SK-N-SH (cell line): ENCODE data around the gene ZNF74. TPM values are rescaled to one million over a fixed set of nuclear protein-coding genes. Genes with fewer than 3 reads are reported as not detected.
"Not testable (repeated sequence)": the region's sequence is repeated elsewhere in the genome, so short reads cannot be mapped to it uniquely, and the experiment has no call there.

ENCODE experiments used
- CTCF ChIA-PET: fragments of 300-600, 350-600 bp; formaldehyde crosslinking; extraction: SDS; loops from one replicate; lab custom pipeline; 2021; lab: Yijun Ruan, JAX
- POLR2A ChIA-PET: fragments of 350-600 bp; sonication (Branson Sonifier 250); formaldehyde crosslinking; extraction: SDS; loops from one replicate; lab custom pipeline; 2020; ENCODE audit warnings: antibody characterized with exemption, inconsistent platforms; lab: Yijun Ruan, JAX
- DNase-seq: peaks from one replicate; pipeline ENCODE4 v3.0.0; 2012
- H2AFZ ChIP-seq: fragments of 200-600 bp; sonication (generic); 2 replicates; pipeline ENCODE4 v1.8.1; 2016; ENCODE audit warnings: antibody characterized with exemption, mild to moderate bottlenecking, low read depth
- H3F3A ChIP-seq: fragments of 200-600 bp; sonication (generic); replicated peaks from 2 replicates; pipeline ENCODE3; 2016; ENCODE audit warnings: antibody characterized with exemption, mild to moderate bottlenecking; ENCODE audit not compliant: insufficient read depth
- H3K27ac ChIP-seq, 2 experiments: fragments of 200-500 bp in 1 of 2; fragments of 200-600 bp in 1 of 2; sonication (Bioruptor generic) in 1 of 2; sonication (generic), shearing (Covaris generic) in 1 of 2; 2 replicates each; pipeline versions ENCODE4 v1.5.1 to v1.6.1; 2014 to 2016; ENCODE audit warnings: low read depth in 2 of 2, inconsistent platforms in 1 of 2, low read length in 1 of 2, mild to moderate bottlenecking in 1 of 2, mixed read lengths in 1 of 2
- H3K27me3 ChIP-seq: fragments of 200-600 bp; sonication (generic), shearing (Covaris generic); 2 replicates; pipeline ENCODE4 v1.6.1; 2016; ENCODE audit warnings: mixed run types; ENCODE audit not compliant: insufficient read depth
- H3K36me3 ChIP-seq, 2 experiments: fragments of 200-500 bp in 1 of 2; fragments of 200-600 bp in 1 of 2; sonication (Bioruptor generic) in 1 of 2; sonication (generic) in 1 of 2; replicated peaks in 1 of 2; 2 replicates each; pipeline versions ENCODE3 to v1.5.1; 2014 to 2016; ENCODE audit warnings: low read length in 1 of 2, mild to moderate bottlenecking in 1 of 2; ENCODE audit not compliant: insufficient read depth in 2 of 2, control insufficient read depth in 1 of 2
- H3K4me1 ChIP-seq, 2 experiments: fragments of 200-500 bp in 1 of 2; fragments of 200-600 bp in 1 of 2; sonication (Bioruptor generic) in 1 of 2; sonication (generic), shearing (Covaris generic) in 1 of 2; 2 replicates each; pipeline versions ENCODE4 v1.5.1 to v1.6.1; 2014 to 2016; ENCODE audit warnings: low read depth in 1 of 2, low read length in 1 of 2, mixed run types in 1 of 2; ENCODE audit not compliant: insufficient read depth in 2 of 2, control insufficient read depth in 1 of 2
- H3K4me2 ChIP-seq: fragments of 200-600 bp; sonication (generic), shearing (Covaris generic); 2 replicates; pipeline ENCODE4 v1.6.1; 2017; ENCODE audit warnings: mixed run types
- H3K4me3 ChIP-seq, 2 experiments: fragments of 200-500 bp in 1 of 2; fragments of 200-600 bp in 1 of 2; sonication (Bioruptor generic) in 1 of 2; sonication (generic), shearing (Covaris generic) in 1 of 2; 2 replicates each; pipeline versions ENCODE4 v1.5.1 to v1.8.1; 2014 to 2016; ENCODE audit warnings: low read depth in 2 of 2, inconsistent platforms in 1 of 2, low read length in 1 of 2, mild to moderate bottlenecking in 1 of 2, mixed read lengths in 1 of 2, moderate library complexity in 1 of 2
- H3K79me2 ChIP-seq: fragments of 200-600 bp; sonication (generic); 2 replicates; pipeline ENCODE4 v1.8.1; 2017; ENCODE audit warnings: mild to moderate bottlenecking; ENCODE audit not compliant: insufficient read depth
- H3K9ac ChIP-seq: fragments of 200-600 bp; sonication (generic); 2 replicates; pipeline ENCODE4 v1.6.1; 2017; ENCODE audit warnings: mixed run types
- H3K9me2 ChIP-seq: fragments of 200-600 bp; sonication (generic); 2 replicates; pipeline ENCODE4 v1.6.1; 2017; ENCODE audit warnings: mixed run types
- H3K9me3 ChIP-seq: fragments of 200-600 bp; sonication (generic); 2 replicates; pipeline ENCODE4 v1.6.1; 2017; ENCODE audit warnings: mixed run types, mild to moderate bottlenecking, moderate library complexity
- H4K20me1 ChIP-seq: fragments of 200-600 bp; sonication (generic); 2 replicates; pipeline ENCODE4 v1.6.1; 2017; ENCODE audit warnings: mild to moderate bottlenecking, mixed run types; ENCODE audit not compliant: insufficient read depth
- MEF2A ChIP-seq: IDR thresholded peaks from 2 replicates; pipeline ENCODE4 v1.4.0; 2012; ENCODE audit warnings: low read depth, borderline replicate concordance
- NRF1 ChIP-seq: IDR thresholded peaks from 2 replicates; pipeline ENCODE4 v1.6.1; 2012; ENCODE audit warnings: low read depth, mild to moderate bottlenecking, low read length
- POLR2AphosphoS5 ChIP-seq: IDR thresholded peaks from 2 replicates; pipeline ENCODE4 v1.6.1; 2012; ENCODE audit warnings: low read depth, low read length
- RAD21 ChIP-seq: IDR thresholded peaks from 2 replicates; pipeline ENCODE4 v1.6.1; 2012; ENCODE audit warnings: mild to moderate bottlenecking, low read length
- RCOR1 ChIP-seq: fragments of 150-350 bp; IDR thresholded peaks from 2 replicates; pipeline ENCODE4 v1.6.1; 2017; ENCODE audit warnings: antibody characterized with exemption, low read length
- SMC3 ChIP-seq: IDR thresholded peaks from 2 replicates; pipeline ENCODE4 v1.6.1; 2012; ENCODE audit warnings: low read depth, low read length, improper control_type of control experiment
- TCF12 ChIP-seq: IDR thresholded peaks from 2 replicates; pipeline ENCODE4 v1.4.0; 2012
- WGBS: methylation state at CpG from one replicate; pipeline ENCODE4 v1.1.6; 2017; ENCODE audit warnings: low lambda C conversion rate; 5-methylcytosine and 5-hydroxymethylcytosine counted together
- polyA plus RNA-seq, 3 experiments: library from polyadenylated mRNA; depleted of rRNA; stranded (reverse); fragments of >200 nt; gene quantifications; 2 replicates each; pipeline ENCODE4 v1.2.3, GENCODE V29; 2012
- TF ChIP-seq, protein P1 (sequence below): IDR thresholded peaks from 2 replicates; pipeline ENCODE4 v1.4.0; 2012; ENCODE audit warnings: low read depth

ZNF74 gene
- polyA plus RNA-seq, 1 of the 3 experiments (the other 2 are of a cell fraction) = 8.0 TPM

DNA sequence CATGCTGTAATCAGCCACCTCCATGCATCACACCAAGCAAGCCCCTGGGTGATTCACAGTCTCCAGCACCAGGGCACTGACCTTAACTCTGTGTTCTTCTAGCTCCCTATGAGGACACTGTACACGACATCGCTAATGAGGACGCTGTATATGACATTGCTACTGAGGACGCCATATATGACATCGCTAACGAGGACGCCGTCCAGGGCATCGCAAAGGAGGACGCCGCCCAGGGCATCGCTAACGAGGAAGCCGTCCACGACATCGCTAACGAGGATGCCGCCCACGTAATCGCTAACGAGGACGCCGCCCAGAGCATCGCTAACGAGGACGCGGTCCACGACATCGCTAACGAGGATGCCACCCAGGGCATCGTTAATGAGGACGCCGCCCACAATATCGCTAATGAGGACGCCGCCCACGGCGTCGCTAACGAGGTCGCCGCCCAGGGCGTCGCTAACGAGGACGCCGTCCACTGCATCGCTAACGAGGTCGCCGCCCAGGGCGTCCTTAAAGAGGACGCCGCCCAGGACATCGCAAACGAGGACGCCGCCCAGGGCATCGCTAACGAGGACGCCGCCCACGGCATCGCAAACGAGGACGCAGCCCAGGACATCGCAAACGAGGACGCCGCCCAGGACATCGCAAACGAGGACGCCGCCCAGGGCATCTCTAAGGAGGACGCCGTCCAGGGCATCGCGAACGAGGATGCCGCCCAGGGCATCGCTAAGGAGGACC is 39.5 kb upstream of the ZNF74 start:
- Histone ChIP-seq H3K79me2 (no peaks in the 10 kb centered on the region), H3F3A (no peaks in the 10 kb centered on the region), H3K27me3 (no peaks in the 10 kb centered on the region), H3K4me1 (no peaks in the 10 kb centered on the region), H3K27ac (no peak overlapping the region), H3K4me3 (no peak overlapping the region), H3K4me2 (no peak overlapping the region), H3K9me2 (no peaks in the 10 kb centered on the region), H3K9ac (no peak overlapping the region), H3K9me3 (no peaks in the 10 kb centered on the region), H3K36me3 (no peaks in the 10 kb centered on the region), H2AFZ (no peak overlapping the region), H4K20me1 (no peaks in the 10 kb centered on the region)
- DNase-seq = no peak
- TF ChIP-seq SMC3 (no peak), RAD21 (no peak), POLR2AphosphoS5 (no peak), NRF1 (no peak), RCOR1 (no peak), MEF2A (no peak), TCF12 (no peak)
- TF ChIP-seq, protein P1, sequence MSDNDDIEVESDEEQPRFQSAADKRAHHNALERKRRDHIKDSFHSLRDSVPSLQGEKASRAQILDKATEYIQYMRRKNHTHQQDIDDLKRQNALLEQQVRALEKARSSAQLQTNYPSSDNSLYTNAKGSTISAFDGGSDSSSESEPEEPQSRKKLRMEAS = no peak
- CTCF ChIA-PET = no interaction called here
- WGBS = 88% methylated on average over 81 of the region's 81 CpGs
- POLR2A ChIA-PET = no interaction called here

DNA sequence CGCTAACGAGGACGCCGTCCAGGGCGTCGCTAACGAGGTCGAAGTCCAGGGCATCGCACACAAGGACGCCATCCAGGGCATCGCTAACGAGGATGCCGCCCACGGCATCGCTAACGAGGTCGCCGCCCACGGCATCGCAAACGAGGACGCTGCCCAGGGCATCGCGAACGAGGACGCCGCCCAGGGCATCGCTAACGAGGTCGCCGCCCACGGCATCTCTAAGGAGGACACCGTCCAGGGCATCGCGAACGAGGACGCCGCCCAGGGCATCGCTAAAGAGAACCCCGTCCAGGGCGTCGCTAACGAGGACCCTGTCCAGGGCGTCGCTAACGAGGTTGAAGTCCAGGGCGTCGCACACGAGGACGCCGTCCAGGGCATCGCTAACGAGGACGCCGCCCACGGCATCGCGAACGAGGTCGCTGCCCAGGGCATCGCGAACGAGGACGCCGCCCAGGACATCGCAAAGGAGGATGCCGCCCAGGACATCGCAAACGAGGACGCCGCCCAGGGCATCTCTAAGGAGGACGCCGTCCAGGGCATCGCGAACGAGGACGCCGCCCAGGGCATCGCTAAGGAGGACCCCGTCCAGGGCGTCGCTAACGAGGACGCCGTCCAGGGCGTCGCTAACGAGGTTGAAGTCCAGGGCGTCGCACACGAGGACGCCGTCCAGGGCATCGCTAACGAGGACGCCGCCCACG is 37.9 kb upstream of the ZNF74 start:
- H4K20me1 ChIP-seq, H3K79me2 ChIP-seq, H2AFZ ChIP-seq, H3K9me2 ChIP-seq, H3K9me3 ChIP-seq, POLR2A ChIA-PET, DNase-seq, H3K4me3 ChIP-seq, H3K9ac ChIP-seq, H3K36me3 ChIP-seq, H3F3A ChIP-seq, H3K27ac ChIP-seq, H3K4me2 ChIP-seq, CTCF ChIA-PET, H3K27me3 ChIP-seq, H3K4me1 ChIP-seq: not testable (repeated sequence)
- WGBS = 93% methylated on average over 97 of the region's 98 CpGs

- H3K9me3 ChIP-seq, DNase-seq, POLR2A ChIA-PET: not testable (repeated sequence)
Observed at GRCh38 chr22:20356906-20357305, 37.0 kb upstream of the ZNF74 start.

GRCh38 chr22:20357967-20358366 is 36.0 kb upstream of the ZNF74 start:
- H3K27ac ChIP-seq, H3F3A ChIP-seq, POLR2A ChIA-PET, H3K4me1 ChIP-seq, H3K9me2 ChIP-seq, H3K9ac ChIP-seq, H3K4me2 ChIP-seq, H4K20me1 ChIP-seq, H3K27me3 ChIP-seq, H3K79me2 ChIP-seq, CTCF ChIA-PET, H3K36me3 ChIP-seq, H3K4me3 ChIP-seq, H2AFZ ChIP-seq, DNase-seq, H3K9me3 ChIP-seq: not testable (repeated sequence)
- WGBS = 91% methylated on average over 53 of the region's 70 CpGs

More at GRCh38 chr22:20356906-20357305, 37.0 kb upstream of the ZNF74 start:
- CTCF ChIA-PET, H3K36me3 ChIP-seq, H3K4me2 ChIP-seq, H3K79me2 ChIP-seq, H4K20me1 ChIP-seq, H3K4me1 ChIP-seq, H3K9ac ChIP-seq, H3K4me3 ChIP-seq, H2AFZ ChIP-seq, H3K9me2 ChIP-seq, H3K27ac ChIP-seq, H3F3A ChIP-seq, H3K27me3 ChIP-seq: not testable (repeated sequence)
- 96% methylated on average over 66 of the region's 66 CpGs for WGBS

GRCh38 chr22:20358503-20359239 is 35.3 kb upstream of the ZNF74 start:
- H4K20me1 ChIP-seq, H3K4me1 ChIP-seq, H2AFZ ChIP-seq, H3F3A ChIP-seq, DNase-seq, H3K9me3 ChIP-seq, H3K4me2 ChIP-seq, POLR2A ChIA-PET, H3K9ac ChIP-seq, H3K79me2 ChIP-seq, H3K4me3 ChIP-seq, H3K27ac ChIP-seq, H3K9me2 ChIP-seq, CTCF ChIA-PET, H3K27me3 ChIP-seq, H3K36me3 ChIP-seq: not testable (repeated sequence)
- 92% methylated on average over 54 of the region's 103 CpGs for WGBS
